Cardiac muscle cell (in vitro differentiated cells and primary cell): ENCODE data around the gene YIPF2. TPM values are rescaled to one million over a fixed set of nuclear protein-coding genes. Genes with fewer than 3 reads are reported as not detected.
"Not testable (repeated sequence)": the region's sequence is repeated elsewhere in the genome, so short reads cannot be mapped to it uniquely, and the experiment has no call there.

Source experiments
- DNase-seq, 2 donors: peaks; one replicate each; pipeline versions ENCODE4 v3.0.0 to v3.0.0-alpha.2; 2010 to 2017; ENCODE audit warnings: low read depth in 1 of 2, low spot score in 1 of 2
- H3K27ac ChIP-seq: fragments of 200-600 bp; sonication (generic); 2 replicates; pipeline ENCODE4 v1.5.1; 2016
- H3K27me3 ChIP-seq: fragments of 200-600 bp; sonication (generic); 2 replicates; pipeline ENCODE4 v1.6.0; 2016; ENCODE audit warnings: control low read depth
- H3K36me3 ChIP-seq: fragments of 200-600 bp; sonication (generic); 2 replicates; pipeline ENCODE4 v1.5.1; 2016; ENCODE audit warnings: control low read depth
- H3K4me1 ChIP-seq: fragments of 200-600 bp; sonication (generic); 2 replicates; pipeline ENCODE4 v1.8.1; 2017; ENCODE audit warnings: low read depth, mild to moderate bottlenecking, mixed run types
- H3K4me3 ChIP-seq: fragments of 200-600 bp; sonication (generic); 2 replicates; pipeline ENCODE4 v1.5.1; 2016; ENCODE audit warnings: mild to moderate bottlenecking
- H3K9me3 ChIP-seq: fragments of 200-600 bp; sonication (generic); 2 replicates; pipeline ENCODE4 v1.5.1; 2017; ENCODE audit warnings: low read depth, mild to moderate bottlenecking, control low read depth
- CTCF ChIP-seq: IDR thresholded peaks from 2 replicates; pipeline ENCODE4 v1.5.1; 2012; ENCODE audit warnings: low read depth, mild to moderate bottlenecking, low read length
- polyA plus RNA-seq: library from polyadenylated mRNA; unstranded; fragments of >200 nt; fragmentation: Nextera tagmentation; extraction: Ambion mirVana; gene quantifications from 2 replicates; pipeline ENCODE4 v1.2.1, GENCODE V29; 2016
- total RNA-seq: library from RNA; depleted of rRNA; stranded (reverse); fragments of >200 nt; gene quantifications from 2 replicates; pipeline ENCODE4 v1.2.3, GENCODE V29; 2016

Gene YIPF2
- total and polyA plus RNA-seq, 2 experiments from 2014 or later: 38.9 to 67.2 TPM

GRCh38 chr19:10885201-10886169 lies 43.0 kb downstream of the YIPF2 start:
- peaks cover 58% of the 10 kb centered on the region for H3K4me1 ChIP-seq
- peak overlapping the region; percentile 65 for H3K27ac ChIP-seq
- no peak overlapping the region for H3K4me3 ChIP-seq

GRCh38 chr19:10884274-10884673 lies 44.2 kb downstream of the YIPF2 start:
- Histone ChIP-seq H3K4me1 (peaks cover 66% of the 10 kb centered on the region), H3K27me3 (no peaks in the 10 kb centered on the region), H3K36me3 (no peaks in the 10 kb centered on the region), H3K4me3 (no peak overlapping the region), H3K9me3 (no peaks in the 10 kb centered on the region), H3K27ac (peak overlapping the region; percentile 65)
- DNase-seq: peak; percentile 46 to 50
- no peak for TF ChIP-seq CTCF

More at GRCh38 chr19:10885201-10886169, 43.0 kb downstream of the YIPF2 start:
- Histone ChIP-seq H3K9me3 (no peaks in the 10 kb centered on the region), H3K27me3 (no peaks in the 10 kb centered on the region), H3K36me3 (no peaks in the 10 kb centered on the region)
- TF ChIP-seq CTCF: no peak
- no peak for DNase-seq

- peak overlapping the region; percentile 93 for H3K27ac ChIP-seq
- no peaks in the 10 kb centered on the region for H3K27me3 ChIP-seq
- no peak for TF ChIP-seq CTCF
- no peak overlapping the region for H3K4me3 ChIP-seq
- no peaks in the 10 kb centered on the region for H3K36me3 ChIP-seq
- no peaks in the 10 kb centered on the region for H3K9me3 ChIP-seq
- DNase-seq: peak in 1 of 2 donors; percentile 42
- peaks cover 49% of the 10 kb centered on the region for H3K4me1 ChIP-seq
Measured at GRCh38 chr19:10882108-10882457, 46.4 kb downstream of the YIPF2 start.

- peak in 1 of 2 donors; percentile 64 for DNase-seq
- peaks cover 49% of the 10 kb centered on the region for H3K4me1 ChIP-seq
- H3K27ac ChIP-seq: peak overlapping the region; percentile 93
- H3K9me3 ChIP-seq: no peaks in the 10 kb centered on the region
- no peaks in the 10 kb centered on the region for H3K36me3 ChIP-seq
- no peaks in the 10 kb centered on the region for H3K27me3 ChIP-seq
- no peak for TF ChIP-seq CTCF
- no peak overlapping the region for H3K4me3 ChIP-seq
Measured at GRCh38 chr19:10881403-10882107, 46.9 kb downstream of the YIPF2 start.

- peak overlapping the region; percentile 52 for H3K27ac ChIP-seq
- no peak overlapping the region for H3K4me3 ChIP-seq
- peaks cover 35% of the 10 kb centered on the region for H3K4me1 ChIP-seq
- TF ChIP-seq CTCF: no peak
- no peak for DNase-seq
- H3K9me3 ChIP-seq: no peaks in the 10 kb centered on the region
- H3K27me3 ChIP-seq: no peaks in the 10 kb centered on the region
- H3K36me3 ChIP-seq: no peaks in the 10 kb centered on the region
Measured at GRCh38 chr19:10878253-10878652, 50.2 kb downstream of the YIPF2 start.

- H3K4me3 ChIP-seq, H3K9me3 ChIP-seq, DNase-seq, H3K36me3 ChIP-seq, H3K27me3 ChIP-seq: not testable (repeated sequence)
- Histone ChIP-seq H3K4me1 (peaks cover 34% of the 10 kb centered on the region), H3K27ac (peak overlapping the region; percentile 52)
Measured at GRCh38 chr19:10877608-10878007, 50.8 kb downstream of the YIPF2 start.
